ENCODE data around the gene VIPAS39. TPM values are rescaled to one million over a fixed set of nuclear protein-coding genes. Genes with fewer than 3 reads are reported as not detected.

VIPAS39 gene
- total and polyA plus RNA-seq, 9 of the 15 experiments (the other 6 are each of a cell fraction or from before 2014, with no cell fraction given), result 5.7 to 25.6 (median 9.9) TPM

DNA sequence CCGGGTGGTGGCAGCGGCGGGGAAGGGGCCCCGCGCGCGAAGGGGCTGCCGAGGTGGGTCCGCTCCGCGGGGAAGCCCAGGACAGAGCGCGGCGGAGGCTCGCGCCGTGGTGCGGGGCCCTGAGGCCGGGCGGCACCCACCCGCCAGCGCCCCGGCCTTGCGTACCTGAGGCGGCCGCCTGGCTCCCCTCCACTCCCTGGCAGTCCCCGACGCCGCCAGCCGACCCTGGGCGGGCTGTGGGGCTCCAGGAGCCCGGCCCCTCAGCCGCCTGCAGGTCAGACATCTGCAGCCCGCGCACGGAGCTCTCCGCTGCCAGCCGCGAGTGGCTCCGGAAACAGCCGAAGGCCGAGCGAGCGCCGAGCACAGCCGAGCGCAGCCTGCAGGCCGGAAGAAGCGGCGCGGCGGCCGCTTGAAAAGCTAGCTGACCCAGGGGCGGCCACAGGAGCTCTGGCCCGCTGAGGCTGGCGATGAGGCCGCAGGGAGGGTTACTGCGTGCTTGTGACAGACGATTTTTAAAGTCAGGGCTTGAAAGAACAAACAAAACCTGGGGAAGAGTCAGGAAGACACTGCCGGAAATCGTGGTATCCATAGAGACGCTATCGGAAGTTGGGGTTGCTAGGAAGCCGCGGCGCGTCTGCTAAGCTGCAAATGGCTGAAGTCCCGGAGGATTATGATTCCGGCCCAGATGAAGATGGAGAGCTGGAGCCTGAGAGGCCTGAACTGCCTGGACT is 80.5 kb downstream of the VIPAS39 start, which contains the start of the genes SAMD15 and TMED8:
Gene SAMD15 (plus strand): TSS at position 609 of the 731 bp plus-strand sequence. CDS start 40 bp downstream, at position 649.
Gene TMED8 (minus strand): TSS at position 324 of the 731 bp plus-strand sequence. CDS start 41 bp downstream, at position 283.
- peak within 1 kb of the TSS; percentile 90 for H3K4me3 ChIP-seq
- peak; percentile 73 to 80 (median 78) for DNase-seq (ENCODE audit: extremely low read depth in 1 of 4, low spot score in 3 of 4)
- in situ Hi-C loops (cut with MboI) (no loop called here), intact Hi-C loops (cut with micrococcal nuclease) (loop anchor here (2.0 to 5.0 kb wide), 2 partner anchors 55 to 80 kb away; partner anchors contain the start of genes GSTZ1, POMT2 and VIPAS39)
- no peaks in the 10 kb centered on the region for H3K27me3 ChIP-seq (ENCODE audit: control insufficient read depth in 2 of 2, insufficient read depth in 2 of 2, low read length in 2 of 2)
- peak; percentile 99 for ATAC-seq
- H3K9me1 ChIP-seq (ENCODE audit: control insufficient read depth, insufficient read depth, low read length), result no peaks in the 10 kb centered on the region
- FAIRE-seq, result peak; percentile 93
- peaks cover 6 to 12% of the 10 kb centered on the region in 2 experiments; a peak in 3 of 5 replicates for H3K4me1 ChIP-seq (replicated peaks in 1 of 2; ENCODE audit: control insufficient read depth in 2 of 2, insufficient read depth in 2 of 2, low read length in 2 of 2)
- ChIA-PET POLR2A (interaction anchor here (0.6 to 1.0 kb wide), 5 partner anchors 9 to 61 kb away, joined by 3 to 4 read pairs (median 3); no protein-coding TSS in a partner anchor), CTCF (ENCODE audit: low intra/inter-chr PET ratio) (no interaction called here)
- under 1% methylated on average over 40 of the region's 69 CpGs for WGBS (ENCODE audit: insufficient coverage, low coverage, missing lambda C conversion rate)
- no peaks in the 10 kb centered on the region for H3K36me3 ChIP-seq (ENCODE audit: control insufficient read depth, insufficient read depth, low read length)
- H3K79me2 ChIP-seq (ENCODE audit: control insufficient read depth, insufficient read depth, low read length), result peaks cover 35% of the 10 kb centered on the region
- no TSS peak for BruUV-seq (replicated peaks)
- peak within 1 kb of the TSS; percentile 77 to 97 for H3K9ac ChIP-seq (ENCODE audit: insufficient read depth in 1 of 2, low read depth in 2 of 2, low read length in 2 of 2)
- H3K27ac ChIP-seq (ENCODE audit: extremely low read depth, low read depth, low read length), result peak within 1 kb of the TSS; percentile 83
- H3K4me2 ChIP-seq (ENCODE audit: insufficient read depth, low read length), result peak within 1 kb of the TSS; percentile 87
- H3K9me3 ChIP-seq (replicated peaks; ENCODE audit: control insufficient read depth, insufficient read depth, low read depth, low read length), result no peaks in the 10 kb centered on the region
- H4K20me1 ChIP-seq (replicated peaks; ENCODE audit: control insufficient read depth, insufficient read depth, low read length), result no peaks in the 10 kb centered on the region
- H2AFZ ChIP-seq (ENCODE audit: low read depth, low read length), result peak within 1 kb of the TSS; percentile 99
- TF ChIP-seq ZNF436 (CRISPR knock-in tag; IDR thresholded peaks at IDR 0.05) (no peak), ZBTB17 (CRISPR knock-in tag; IDR thresholded peaks at IDR 0.05) (no peak), SMC3 (conservative IDR thresholded peaks at IDR 0.05; ENCODE audit: insufficient read depth, low read depth, low read length) (no peak), ESRRB (CRISPR knock-in tag; IDR thresholded peaks at IDR 0.05; ENCODE audit: borderline replicate concordance) (no peak), CTBP1 (IDR thresholded peaks at IDR 0.05; ENCODE audit: borderline replicate concordance) (no peak), MAFG (tag; conservative IDR thresholded peaks at IDR 0.05) (no peak), WHSC1 (IDR thresholded peaks at IDR 0.05; ENCODE audit: low read length) (no peak), HBP1 (CRISPR knock-in tag; IDR thresholded peaks at IDR 0.05) (no peak), PHF21A (IDR thresholded peaks at IDR 0.05; ENCODE audit: borderline replicate concordance, low read depth) (no peak), HDGF (IDR thresholded peaks at IDR 0.05) (no peak), ZNF668 (CRISPR knock-in tag; IDR thresholded peaks at IDR 0.05) (no peak), ADNP (tag; IDR thresholded peaks at IDR 0.05) (no peak), ZNF146 (CRISPR knock-in tag; IDR thresholded peaks at IDR 0.05; ENCODE audit: unreplicated experiment) (no peak), RBM15 (IDR thresholded peaks at IDR 0.05; ENCODE audit: insufficient read depth, low read length) (no peak), LEF1 (IDR thresholded peaks at IDR 0.05) (no peak)
- TF ChIP-seq, protein P1, sequence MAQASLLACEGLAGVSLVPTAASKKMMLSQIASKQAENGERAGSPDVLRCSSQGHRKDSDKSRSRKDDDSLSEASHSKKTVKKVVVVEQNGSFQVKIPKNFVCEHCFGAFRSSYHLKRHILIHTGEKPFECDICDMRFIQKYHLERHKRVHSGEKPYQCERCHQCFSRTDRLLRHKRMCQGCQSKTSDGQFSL (CRISPR knock-in tag; IDR thresholded peaks at IDR 0.05), result no peak
- TF ChIP-seq, protein P1 (tag; IDR thresholded peaks at IDR 0.05), result no peak
- TF ChIP-seq, protein P2, sequence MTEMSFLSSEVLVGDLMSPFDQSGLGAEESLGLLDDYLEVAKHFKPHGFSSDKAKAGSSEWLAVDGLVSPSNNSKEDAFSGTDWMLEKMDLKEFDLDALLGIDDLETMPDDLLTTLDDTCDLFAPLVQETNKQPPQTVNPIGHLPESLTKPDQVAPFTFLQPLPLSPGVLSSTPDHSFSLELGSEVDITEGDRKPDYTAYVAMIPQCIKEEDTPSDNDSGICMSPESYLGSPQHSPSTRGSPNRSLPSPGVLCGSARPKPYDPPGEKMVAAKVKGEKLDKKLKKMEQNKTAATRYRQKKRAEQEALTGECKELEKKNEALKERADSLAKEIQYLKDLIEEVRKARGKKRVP (CRISPR knock-in tag; IDR thresholded peaks at IDR 0.05), result no peak
- TF ChIP-seq, protein P3, sequence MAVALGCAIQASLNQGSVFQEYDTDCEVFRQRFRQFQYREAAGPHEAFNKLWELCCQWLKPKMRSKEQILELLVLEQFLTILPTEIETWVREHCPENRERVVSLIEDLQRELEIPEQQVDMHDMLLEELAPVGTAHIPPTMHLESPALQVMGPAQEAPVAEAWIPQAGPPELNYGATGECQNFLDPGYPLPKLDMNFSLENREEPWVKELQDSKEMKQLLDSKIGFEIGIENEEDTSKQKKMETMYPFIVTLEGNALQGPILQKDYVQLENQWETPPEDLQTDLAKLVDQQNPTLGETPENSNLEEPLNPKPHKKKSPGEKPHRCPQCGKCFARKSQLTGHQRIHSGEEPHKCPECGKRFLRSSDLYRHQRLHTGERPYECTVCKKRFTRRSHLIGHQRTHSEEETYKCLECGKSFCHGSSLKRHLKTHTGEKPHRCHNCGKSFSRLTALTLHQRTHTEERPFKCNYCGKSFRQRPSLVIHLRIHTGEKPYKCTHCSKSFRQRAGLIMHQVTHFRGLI (CRISPR knock-in tag; IDR thresholded peaks at IDR 0.05), result no peak
